ENCODE results near the gene DAP.

The DAP gene

GRCh38 chr5:10747678-10748622, 13.1 kb downstream of the DAP start:
- H3K27me3 ChIP-seq = no peaks in the 10 kb centered on the region
- H3K4me1 ChIP-seq = no peaks in the 10 kb centered on the region
- H3K4me3 ChIP-seq (ENCODE audit: low read depth, low read length) = no peak overlapping the region
- no peak for DNase-seq
- TF ChIP-seq CTCF (IDR thresholded peaks at IDR 0.05; ENCODE audit: low read depth, low read length) = no peak
- no peaks in the 10 kb centered on the region for H3K9me3 ChIP-seq
- H3K36me3 ChIP-seq = peaks cover 7% of the 10 kb centered on the region

GRCh38 chr5:10746711-10747110, 14.3 kb downstream of the DAP start:
- Histone ChIP-seq H3K4me3 (ENCODE audit: low read depth, low read length) (no peak overlapping the region), H3K4me1 (no peaks in the 10 kb centered on the region), H3K9me3 (no peaks in the 10 kb centered on the region), H3K27me3 (no peaks in the 10 kb centered on the region), H3K36me3 (peaks cover 7% of the 10 kb centered on the region)
- no peak for DNase-seq
- no peak for TF ChIP-seq CTCF (IDR thresholded peaks at IDR 0.05; ENCODE audit: low read depth, low read length)

- H3K27me3 ChIP-seq = no peaks in the 10 kb centered on the region
- no peaks in the 10 kb centered on the region for H3K4me1 ChIP-seq
- no peak for TF ChIP-seq CTCF (IDR thresholded peaks at IDR 0.05; ENCODE audit: low read depth, low read length)
- H3K4me3 ChIP-seq (ENCODE audit: low read depth, low read length) = no peak overlapping the region
- DNase-seq = no peak
- H3K36me3 ChIP-seq = peaks cover 7% of the 10 kb centered on the region
- H3K9me3 ChIP-seq = no peaks in the 10 kb centered on the region
Observed at GRCh38 chr5:10745133-10745532, 15.9 kb downstream of the DAP start.

- H3K9me3 ChIP-seq = no peaks in the 10 kb centered on the region
- no peaks in the 10 kb centered on the region for H3K4me1 ChIP-seq
- no peak for TF ChIP-seq CTCF (IDR thresholded peaks at IDR 0.05; ENCODE audit: low read depth, low read length)
- H3K36me3 ChIP-seq = peaks cover 7% of the 10 kb centered on the region
- no peak overlapping the region for H3K4me3 ChIP-seq (ENCODE audit: low read depth, low read length)
- no peak for DNase-seq
- H3K27me3 ChIP-seq = no peaks in the 10 kb centered on the region
Observed at GRCh38 chr5:10744681-10745080, 16.4 kb downstream of the DAP start.

GRCh38 chr5:10743951-10744350, 17.1 kb downstream of the DAP start:
- DNase-seq = no peak
- Histone ChIP-seq H3K4me1 (no peaks in the 10 kb centered on the region), H3K9me3 (no peaks in the 10 kb centered on the region), H3K27me3 (no peaks in the 10 kb centered on the region), H3K4me3 (ENCODE audit: low read depth, low read length) (no peak overlapping the region), H3K36me3 (peaks cover 7% of the 10 kb centered on the region)
- TF ChIP-seq CTCF (IDR thresholded peaks at IDR 0.05; ENCODE audit: low read depth, low read length) = no peak

GRCh38 chr5:10743526-10743925, 17.5 kb downstream of the DAP start:
- Histone ChIP-seq H3K27me3 (no peaks in the 10 kb centered on the region), H3K4me3 (ENCODE audit: low read depth, low read length) (no peak overlapping the region), H3K36me3 (peaks cover 7% of the 10 kb centered on the region), H3K9me3 (no peaks in the 10 kb centered on the region), H3K4me1 (no peaks in the 10 kb centered on the region)
- TF ChIP-seq CTCF (IDR thresholded peaks at IDR 0.05; ENCODE audit: low read depth, low read length) = no peak
- no peak for DNase-seq

All from BE2C (cell line).